ENCODE results near the gene RAB28.

DNA sequence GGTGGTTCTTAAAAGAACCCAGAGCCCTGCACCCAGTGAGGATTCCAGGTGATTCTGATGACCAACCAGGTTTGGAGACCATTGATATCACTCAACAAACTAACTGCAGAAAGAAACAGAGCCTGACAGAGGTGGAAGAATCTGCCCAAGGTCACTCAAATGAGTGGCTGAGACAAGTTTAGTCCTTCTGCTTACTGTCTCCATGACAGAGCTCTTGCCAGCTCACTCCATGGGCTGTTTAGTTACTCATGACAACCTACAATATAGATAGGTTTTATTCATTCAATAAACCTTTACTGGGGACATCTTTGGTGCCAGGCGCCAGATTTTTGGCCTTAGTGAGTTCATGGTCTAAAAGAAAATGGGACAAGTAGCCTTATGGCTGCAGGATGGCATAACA lies 124.3 kb downstream of the RAB28 start:
- TF ChIP-seq, protein P1, sequence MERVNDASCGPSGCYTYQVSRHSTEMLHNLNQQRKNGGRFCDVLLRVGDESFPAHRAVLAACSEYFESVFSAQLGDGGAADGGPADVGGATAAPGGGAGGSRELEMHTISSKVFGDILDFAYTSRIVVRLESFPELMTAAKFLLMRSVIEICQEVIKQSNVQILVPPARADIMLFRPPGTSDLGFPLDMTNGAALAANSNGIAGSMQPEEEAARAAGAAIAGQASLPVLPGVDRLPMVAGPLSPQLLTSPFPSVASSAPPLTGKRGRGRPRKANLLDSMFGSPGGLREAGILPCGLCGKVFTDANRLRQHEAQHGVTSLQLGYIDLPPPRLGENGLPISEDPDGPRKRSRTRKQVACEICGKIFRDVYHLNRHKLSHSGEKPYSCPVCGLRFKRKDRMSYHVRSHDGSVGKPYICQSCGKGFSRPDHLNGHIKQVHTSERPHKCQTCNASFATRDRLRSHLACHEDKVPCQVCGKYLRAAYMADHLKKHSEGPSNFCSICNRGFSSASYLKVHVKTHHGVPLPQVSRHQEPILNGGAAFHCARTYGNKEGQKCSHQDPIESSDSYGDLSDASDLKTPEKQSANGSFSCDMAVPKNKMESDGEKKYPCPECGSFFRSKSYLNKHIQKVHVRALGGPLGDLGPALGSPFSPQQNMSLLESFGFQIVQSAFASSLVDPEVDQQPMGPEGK (CRISPR knock-in tag; IDR thresholded peaks at IDR 0.05; ENCODE audit: borderline replicate concordance): no peak
- no peak for TF ChIP-seq SNAI2 (CRISPR knock-in tag; IDR thresholded peaks at IDR 0.05)
- TF ChIP-seq ARNTL (CRISPR knock-in tag; IDR thresholded peaks at IDR 0.05; ENCODE audit: borderline replicate concordance, low read depth): no peak
- TF ChIP-seq ZNF8 (CRISPR knock-in tag; IDR thresholded peaks at IDR 0.05): no peak
- no peak for TF ChIP-seq TCF4 (CRISPR knock-in tag; IDR thresholded peaks at IDR 0.05; ENCODE audit: borderline replicate concordance)
- TF ChIP-seq ISL1 (CRISPR knock-in tag; IDR thresholded peaks at IDR 0.05): no peak
- TF ChIP-seq, protein P2, sequence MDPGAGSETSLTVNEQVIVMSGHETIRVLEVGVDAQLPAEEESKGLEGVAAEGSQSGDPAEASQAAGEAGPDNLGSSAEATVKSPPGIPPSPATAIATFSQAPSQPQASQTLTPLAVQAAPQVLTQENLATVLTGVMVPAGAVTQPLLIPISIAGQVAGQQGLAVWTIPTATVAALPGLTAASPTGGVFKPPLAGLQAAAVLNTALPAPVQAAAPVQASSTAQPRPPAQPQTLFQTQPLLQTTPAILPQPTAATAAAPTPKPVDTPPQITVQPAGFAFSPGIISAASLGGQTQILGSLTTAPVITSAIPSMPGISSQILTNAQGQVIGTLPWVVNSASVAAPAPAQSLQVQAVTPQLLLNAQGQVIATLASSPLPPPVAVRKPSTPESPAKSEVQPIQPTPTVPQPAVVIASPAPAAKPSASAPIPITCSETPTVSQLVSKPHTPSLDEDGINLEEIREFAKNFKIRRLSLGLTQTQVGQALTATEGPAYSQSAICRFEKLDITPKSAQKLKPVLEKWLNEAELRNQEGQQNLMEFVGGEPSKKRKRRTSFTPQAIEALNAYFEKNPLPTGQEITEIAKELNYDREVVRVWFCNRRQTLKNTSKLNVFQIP (CRISPR knock-in tag; IDR thresholded peaks at IDR 0.05; ENCODE audit: borderline replicate concordance, low read depth): no peak
- no peak for TF ChIP-seq ZFP30 (CRISPR knock-in tag; IDR thresholded peaks at IDR 0.05)
- TF ChIP-seq RARB (CRISPR knock-in tag; IDR thresholded peaks at IDR 0.05): no peak
- no peak for TF ChIP-seq ZNF70 (CRISPR knock-in tag; IDR thresholded peaks at IDR 0.05)
- TF ChIP-seq, protein P3, sequence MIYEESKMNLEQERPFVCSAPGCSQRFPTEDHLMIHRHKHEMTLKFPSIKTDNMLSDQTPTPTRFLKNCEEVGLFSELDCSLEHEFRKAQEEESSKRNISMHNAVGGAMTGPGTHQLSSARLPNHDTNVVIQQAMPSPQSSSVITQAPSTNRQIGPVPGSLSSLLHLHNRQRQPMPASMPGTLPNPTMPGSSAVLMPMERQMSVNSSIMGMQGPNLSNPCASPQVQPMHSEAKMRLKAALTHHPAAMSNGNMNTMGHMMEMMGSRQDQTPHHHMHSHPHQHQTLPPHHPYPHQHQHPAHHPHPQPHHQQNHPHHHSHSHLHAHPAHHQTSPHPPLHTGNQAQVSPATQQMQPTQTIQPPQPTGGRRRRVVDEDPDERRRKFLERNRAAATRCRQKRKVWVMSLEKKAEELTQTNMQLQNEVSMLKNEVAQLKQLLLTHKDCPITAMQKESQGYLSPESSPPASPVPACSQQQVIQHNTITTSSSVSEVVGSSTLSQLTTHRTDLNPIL (CRISPR knock-in tag; IDR thresholded peaks at IDR 0.05; ENCODE audit: low read depth): no peak
- no peak for TF ChIP-seq ZC3H10 (CRISPR knock-in tag; IDR thresholded peaks at IDR 0.05)
- TF ChIP-seq, protein P4, sequence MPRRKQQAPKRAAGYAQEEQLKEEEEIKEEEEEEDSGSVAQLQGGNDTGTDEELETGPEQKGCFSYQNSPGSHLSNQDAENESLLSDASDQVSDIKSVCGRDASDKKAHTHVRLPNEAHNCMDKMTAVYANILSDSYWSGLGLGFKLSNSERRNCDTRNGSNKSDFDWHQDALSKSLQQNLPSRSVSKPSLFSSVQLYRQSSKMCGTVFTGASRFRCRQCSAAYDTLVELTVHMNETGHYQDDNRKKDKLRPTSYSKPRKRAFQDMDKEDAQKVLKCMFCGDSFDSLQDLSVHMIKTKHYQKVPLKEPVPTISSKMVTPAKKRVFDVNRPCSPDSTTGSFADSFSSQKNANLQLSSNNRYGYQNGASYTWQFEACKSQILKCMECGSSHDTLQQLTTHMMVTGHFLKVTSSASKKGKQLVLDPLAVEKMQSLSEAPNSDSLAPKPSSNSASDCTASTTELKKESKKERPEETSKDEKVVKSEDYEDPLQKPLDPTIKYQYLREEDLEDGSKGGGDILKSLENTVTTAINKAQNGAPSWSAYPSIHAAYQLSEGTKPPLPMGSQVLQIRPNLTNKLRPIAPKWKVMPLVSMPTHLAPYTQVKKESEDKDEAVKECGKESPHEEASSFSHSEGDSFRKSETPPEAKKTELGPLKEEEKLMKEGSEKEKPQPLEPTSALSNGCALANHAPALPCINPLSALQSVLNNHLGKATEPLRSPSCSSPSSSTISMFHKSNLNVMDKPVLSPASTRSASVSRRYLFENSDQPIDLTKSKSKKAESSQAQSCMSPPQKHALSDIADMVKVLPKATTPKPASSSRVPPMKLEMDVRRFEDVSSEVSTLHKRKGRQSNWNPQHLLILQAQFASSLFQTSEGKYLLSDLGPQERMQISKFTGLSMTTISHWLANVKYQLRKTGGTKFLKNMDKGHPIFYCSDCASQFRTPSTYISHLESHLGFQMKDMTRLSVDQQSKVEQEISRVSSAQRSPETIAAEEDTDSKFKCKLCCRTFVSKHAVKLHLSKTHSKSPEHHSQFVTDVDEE (CRISPR knock-in tag; IDR thresholded peaks at IDR 0.05): no peak
